ENCODE results near the gene EIF3I. TPM values are rescaled to one million over a fixed set of nuclear protein-coding genes. Genes with fewer than 3 reads are reported as not detected.

EIF3I gene
- total and polyA plus RNA-seq, 8 donors, result 118 to 182 (median 175) TPM

GRCh38 chr1:32247452-32247851 is 25.2 kb downstream of the EIF3I start:
- peaks cover 10 to 64% of the 10 kb centered on the region in 2 donors for H3K4me1 ChIP-seq
- no peak for TF ChIP-seq CTCF (IDR thresholded peaks at IDR 0.05)
- no peak for DNase-seq
- intact Hi-C loops (cut with DNase I), result no loop called here
- H3K4me3 ChIP-seq, result peak overlapping the region in 1 of 2 donors; percentile 28
- no peak for ATAC-seq
- H3K27ac ChIP-seq, result peak overlapping the region; percentile 59 to 75
- no peaks in the 10 kb centered on the region for H3K9me3 ChIP-seq
- no peaks in the 10 kb centered on the region for H3K27me3 ChIP-seq
- no peaks in the 10 kb centered on the region for H3K36me3 ChIP-seq

GRCh38 chr1:32247983-32248889 is 26.0 kb downstream of the EIF3I start:
- DNase-seq, result peak in 3 of 4 donors; percentile 68 to 97 (median 86)

GRCh38 chr1:32249831-32250525 is 27.8 kb downstream of the EIF3I start:
- intact Hi-C loops (cut with DNase I), result no loop called here
- peaks cover 7 to 64% of the 10 kb centered on the region in 2 donors for H3K4me1 ChIP-seq
- no peaks in the 10 kb centered on the region for H3K27me3 ChIP-seq
- ATAC-seq (peak; percentile 37), DNase-seq (peak in 2 of 4 donors; percentile 53 to 58)
- H3K9me3 ChIP-seq, result no peaks in the 10 kb centered on the region
- no peak overlapping the region for H3K4me3 ChIP-seq
- H3K36me3 ChIP-seq, result no peaks in the 10 kb centered on the region
- H3K27ac ChIP-seq, result peak overlapping the region; percentile 73 to 75
- no peak for TF ChIP-seq CTCF (IDR thresholded peaks at IDR 0.05)

More at GRCh38 chr1:32247983-32248889, 26.0 kb downstream of the EIF3I start:
- intact Hi-C loops (cut with DNase I), result no loop called here
- peak overlapping the region in 1 of 2 donors; percentile 28 for H3K4me3 ChIP-seq
- TF ChIP-seq CTCF (IDR thresholded peaks at IDR 0.05), result peak; percentile 78 to 94
- H3K9me3 ChIP-seq, result no peaks in the 10 kb centered on the region
- no peaks in the 10 kb centered on the region for H3K27me3 ChIP-seq
- peaks cover 7 to 64% of the 10 kb centered on the region in 2 donors for H3K4me1 ChIP-seq
- ATAC-seq, result peak; percentile 92
- peak overlapping the region; percentile 59 to 75 for H3K27ac ChIP-seq
- no peaks in the 10 kb centered on the region for H3K36me3 ChIP-seq

GRCh38 chr1:32250893-32251716 is 28.9 kb downstream of the EIF3I start, which contains the start of gene LCK:
TSS of gene LCK (plus strand) at chr1:32251265. CDS start at chr1:32274330, 23,065 bp downstream.
- TF ChIP-seq CTCF (IDR thresholded peaks at IDR 0.05), result no peak
- ATAC-seq (no peak), DNase-seq (no peak)
- Histone ChIP-seq H3K4me3 (peak within 1 kb of the TSS in 1 of 2 donors; percentile 27), H3K36me3 (no peaks in the 10 kb centered on the region), H3K9me3 (no peaks in the 10 kb centered on the region), H3K27ac (peak within 1 kb of the TSS; percentile 73 to 75), H3K4me1 (peaks cover 7 to 57% of the 10 kb centered on the region in 2 donors), H3K27me3 (no peaks in the 10 kb centered on the region)
- intact Hi-C loops (cut with DNase I), result no loop called here

Data from left lung (tissue), 10 donors.